Measurements from ENCODE around the gene RNF213.

DNA sequence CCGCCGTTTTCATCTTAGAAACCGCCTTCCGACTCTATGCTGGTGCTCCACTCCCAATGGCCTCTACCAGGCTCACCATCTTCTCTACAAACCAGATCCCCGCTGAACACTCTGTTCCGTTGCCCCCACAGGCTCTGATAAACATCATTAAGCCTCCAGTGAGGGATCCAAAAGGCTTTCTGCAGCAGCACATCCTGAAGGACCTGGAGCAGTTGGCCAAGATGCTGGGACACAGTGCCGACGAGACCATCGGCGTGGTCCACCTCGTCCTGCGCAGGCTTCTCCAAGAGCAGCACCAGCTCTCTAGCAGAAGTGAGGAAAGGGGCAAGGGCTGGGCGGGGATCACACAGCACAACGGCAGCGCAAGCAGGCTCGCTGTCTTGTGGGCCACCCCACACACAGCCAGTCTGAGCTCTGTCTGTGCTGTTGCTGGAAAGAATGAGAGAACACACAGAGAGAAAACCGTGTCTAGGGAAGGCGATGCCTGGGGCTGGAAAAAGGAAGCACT lies 120.8 kb downstream of the RNF213 start:
- TF ChIP-seq E2F1 (CRISPR knock-in tag; IDR thresholded peaks at IDR 0.05): no peak
- no peak for TF ChIP-seq FOXJ3 (CRISPR knock-in tag; IDR thresholded peaks at IDR 0.05; ENCODE audit: borderline replicate concordance)
- TF ChIP-seq, protein P1, sequence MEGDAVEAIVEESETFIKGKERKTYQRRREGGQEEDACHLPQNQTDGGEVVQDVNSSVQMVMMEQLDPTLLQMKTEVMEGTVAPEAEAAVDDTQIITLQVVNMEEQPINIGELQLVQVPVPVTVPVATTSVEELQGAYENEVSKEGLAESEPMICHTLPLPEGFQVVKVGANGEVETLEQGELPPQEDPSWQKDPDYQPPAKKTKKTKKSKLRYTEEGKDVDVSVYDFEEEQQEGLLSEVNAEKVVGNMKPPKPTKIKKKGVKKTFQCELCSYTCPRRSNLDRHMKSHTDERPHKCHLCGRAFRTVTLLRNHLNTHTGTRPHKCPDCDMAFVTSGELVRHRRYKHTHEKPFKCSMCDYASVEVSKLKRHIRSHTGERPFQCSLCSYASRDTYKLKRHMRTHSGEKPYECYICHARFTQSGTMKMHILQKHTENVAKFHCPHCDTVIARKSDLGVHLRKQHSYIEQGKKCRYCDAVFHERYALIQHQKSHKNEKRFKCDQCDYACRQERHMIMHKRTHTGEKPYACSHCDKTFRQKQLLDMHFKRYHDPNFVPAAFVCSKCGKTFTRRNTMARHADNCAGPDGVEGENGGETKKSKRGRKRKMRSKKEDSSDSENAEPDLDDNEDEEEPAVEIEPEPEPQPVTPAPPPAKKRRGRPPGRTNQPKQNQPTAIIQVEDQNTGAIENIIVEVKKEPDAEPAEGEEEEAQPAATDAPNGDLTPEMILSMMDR (IDR thresholded peaks at IDR 0.05): no peak

All from WTC11 (cell line).